NOMO-1 treated with DMSO at 0.1 percent for 48 hours (cell line): ENCODE data around the gene CFAP57.

Source experiments
- DNase-seq: peaks from one replicate; lab custom pipeline; 2025; ENCODE audit not compliant: unreplicated experiment; lab: John Stamatoyannopoulos, UW

Gene CFAP57

GRCh38 chr1:43225168-43225567, 53.0 kb downstream of the CFAP57 start:
- DNase-seq: no peak

- DNase-seq: peak; percentile 43
Observed at GRCh38 chr1:43227143-43227764, 55.1 kb downstream of the CFAP57 start.

GRCh38 chr1:43229826-43230780, 58.0 kb downstream of the CFAP57 start:
- no peak for DNase-seq

GRCh38 chr1:43232074-43232473, 59.9 kb downstream of the CFAP57 start:
- DNase-seq: no peak

- no peak for DNase-seq
Observed at GRCh38 chr1:43232482-43232881, 60.4 kb downstream of the CFAP57 start.

- DNase-seq: no peak
Observed at GRCh38 chr1:43233631-43234030, 61.5 kb downstream of the CFAP57 start.

GRCh38 chr1:43234267-43234666, 62.1 kb downstream of the CFAP57 start:
- no peak for DNase-seq

GRCh38 chr1:43235040-43235439, 62.9 kb downstream of the CFAP57 start:
- no peak for DNase-seq

GRCh38 chr1:43235451-43236121, 63.5 kb downstream of the CFAP57 start:
- no peak for DNase-seq

- no peak for DNase-seq
Observed at GRCh38 chr1:43237121-43237520, 65.0 kb downstream of the CFAP57 start.

- DNase-seq: peak; percentile 30
Observed at GRCh38 chr1:43238085-43238484, 66.0 kb downstream of the CFAP57 start.

GRCh38 chr1:43238991-43239469, 66.9 kb downstream of the CFAP57 start:
- DNase-seq: no peak

GRCh38 chr1:43239484-43239883, 67.4 kb downstream of the CFAP57 start:
- peak; percentile 92 for DNase-seq

GRCh38 chr1:43241413-43241836, 69.3 kb downstream of the CFAP57 start:
- no peak for DNase-seq

GRCh38 chr1:43243299-43243698, 71.2 kb downstream of the CFAP57 start:
- no peak for DNase-seq

GRCh38 chr1:43246466-43247213, 74.5 kb downstream of the CFAP57 start:
- no peak for DNase-seq

- no peak for DNase-seq
Observed at GRCh38 chr1:43247256-43247921, 75.3 kb downstream of the CFAP57 start.

GRCh38 chr1:43250351-43250761, 78.2 kb downstream of the CFAP57 start:
- no peak for DNase-seq

- no peak for DNase-seq
Observed at GRCh38 chr1:43251024-43251423, 78.9 kb downstream of the CFAP57 start.

- no peak for DNase-seq
Observed at GRCh38 chr1:43252225-43252624, 80.1 kb downstream of the CFAP57 start.
